Lung (tissue), 16 donors: ENCODE results near the gene RABGAP1. TPM values are rescaled to one million over a fixed set of nuclear protein-coding genes. Genes with fewer than 3 reads are reported as not detected.

Experiments
- ATAC-seq: fragments of 200-7000 bp; cut with Tn5 transposase; one replicate; pipeline ENCODE4 v1.9.1; 2020; ENCODE audit warnings: moderate number of reproducible peaks; ENCODE audit not compliant: insufficient read depth, low FRiP score
- DNase-seq, 3 donors: peaks; one replicate each; pipeline ENCODE4 v3.0.0-alpha.2; 2013 to 2017
- H3K27ac ChIP-seq, 2 donors: one replicate each; pipeline ENCODE4 v1.5.1; 2013; ENCODE audit warnings: mild to moderate bottlenecking in 2 of 2, moderate library complexity in 2 of 2, control low read depth in 1 of 2, inconsistent platforms in 1 of 2, low read depth in 1 of 2, low read length in 1 of 2
- H3K27me3 ChIP-seq, 3 donors: one replicate each; pipeline ENCODE4 v1.5.1; 2013; ENCODE audit warnings: low read length in 2 of 3; ENCODE audit not compliant: control insufficient read depth in 3 of 3, insufficient read depth in 3 of 3
- H3K36me3 ChIP-seq, 4 donors: one replicate each; pipeline ENCODE4 v1.5.1; 2013; ENCODE audit warnings: low read length in 4 of 4, mild to moderate bottlenecking in 1 of 4, moderate library complexity in 1 of 4; ENCODE audit not compliant: control insufficient read depth in 4 of 4, insufficient read depth in 4 of 4
- H3K4me1 ChIP-seq, 5 donors: one replicate each; pipeline ENCODE4 v1.5.1; 2013; ENCODE audit warnings: low read length in 5 of 5, mild to moderate bottlenecking in 2 of 5, moderate library complexity in 1 of 5; ENCODE audit not compliant: control insufficient read depth in 5 of 5, insufficient read depth in 5 of 5
- H3K4me3 ChIP-seq: one replicate; pipeline ENCODE4 v1.5.1; 2013; ENCODE audit warnings: mild to moderate bottlenecking, control low read depth, moderate library complexity
- H3K9ac ChIP-seq, 2 donors: one replicate each; pipeline ENCODE4 v1.5.1; 2013; ENCODE audit warnings: low read length in 2 of 2, control low read depth in 1 of 2; ENCODE audit not compliant: insufficient read depth in 1 of 2
- H3K9me3 ChIP-seq, 4 donors: one replicate each; pipeline ENCODE4 v1.5.1; 2013; ENCODE audit warnings: low read length in 3 of 4, mild to moderate bottlenecking in 1 of 4, moderate library complexity in 1 of 4; ENCODE audit not compliant: control insufficient read depth in 4 of 4, insufficient read depth in 3 of 4
- CTCF ChIP-seq: IDR thresholded peaks from 2 replicates; pipeline ENCODE4 v1.5.1; 2012; ENCODE audit warnings: mild to moderate bottlenecking; ENCODE audit errors: control extremely low read depth, extremely low read depth
- WGBS, 2 donors: extraction: QIAGEN DNeasy Blood & Tissue Kit; methylation state at CpG; one replicate each; pipeline ENCODE4 v1.1.7; 2013; 5-methylcytosine and 5-hydroxymethylcytosine counted together
- long read RNA-seq, 5 donors: transcript quantifications; one replicate each; lab custom pipeline, GENCODE V29; 2026
- polyA plus RNA-seq, 2 donors: library from polyadenylated mRNA; stranded (reverse); fragments of 200-250 nt; gene quantifications; one replicate each; pipeline ENCODE4 v1.2.1, GENCODE V29; 2013
- total RNA-seq, 2 donors: library from RNA; depleted of rRNA in 1 of 2; stranded (reverse); fragments of >200 nt in 1 of 2; gene quantifications; one replicate each; pipeline ENCODE4 v1.2.1, GENCODE V29; 2014 to 2021
- donor health status: control.
- donor health status: control.
- donor health status: Bipolar disorder and iron deficiency.
- donor health status: healthy.
- donor health status: DM: yes; HTN: yes; CAD: no.

RABGAP1 gene
- 100 to 1,000 TPM in 1 of 2 donors, 10 to 100 TPM in 1; 55.0 to 103 TPM for total RNA-seq
- 10 to 100 TPM in 1 of 2 donors, 1 to 10 TPM in 1; 9.6 to 14.7 TPM for polyA plus RNA-seq
- long read RNA-seq, donor 1, partial matches to known transcripts = 0 of 1 reads
- long read RNA-seq, donor 1, other reads (novel, unspliced or antisense) = 0 of 1 reads
- long read RNA-seq, donor 2, partial matches to known transcripts = 28 of 28 reads
- long read RNA-seq, donor 2, other reads (novel, unspliced or antisense) = 0 of 28 reads
- long read RNA-seq, donor 3, partial matches to known transcripts = 0 of 2 reads
- long read RNA-seq, donor 3, other reads (novel, unspliced or antisense) = 0 of 2 reads
- long read RNA-seq, donor 4, partial matches to known transcripts = 0 of 1 reads
- long read RNA-seq, donor 4, other reads (novel, unspliced or antisense) = 0 of 1 reads
- long read RNA-seq, donor 5, full-length matches to known transcripts = 2 of 8 reads
- long read RNA-seq, donor 5, partial matches to known transcripts = 6 of 8 reads
- long read RNA-seq, donor 5, other reads (novel, unspliced or antisense) = 0 of 8 reads

GRCh38 chr9:122940749-122941581, at the start of gene RABGAP1:
RABGAP1 (plus strand) TSS chr9:122941020; CDS start chr9:122957060, 16,040 bp downstream.
- DNase-seq = peak; percentile 98 to 99 (median 99)
- TF ChIP-seq CTCF = no peak
- Histone ChIP-seq H3K4me1 (peaks cover 3 to 25% (median 7%) of the 10 kb centered on the region in 5 donors), H3K9ac (peak within 1 kb of the TSS; percentile 23 to 89), H3K4me3 (peak within 1 kb of the TSS; percentile 82), H3K27me3 (no peaks in the 10 kb centered on the region), H3K9me3 (no peaks in the 10 kb centered on the region), H3K36me3 (peaks cover 6 to 16% (median 9%) of the 10 kb centered on the region in 4 donors), H3K27ac (peak within 1 kb of the TSS; percentile 84 to 88)
- ATAC-seq = peak; percentile 99
- 0 to 1% methylated on average over 36 to 54 of the region's 54 CpGs for WGBS, 2 donors

- peaks cover 0 to 5% (median 0%) of the 10 kb centered on the region in 5 donors for H3K4me1 ChIP-seq
- no peak overlapping the region for H3K4me3 ChIP-seq
- H3K27me3 ChIP-seq = no peaks in the 10 kb centered on the region
- WGBS, 2 donors = 98 to 100% methylated on average over 1 of the region's 1 CpG
- no peak for TF ChIP-seq CTCF
- no peak overlapping the region for H3K27ac ChIP-seq
- H3K9me3 ChIP-seq = no peaks in the 10 kb centered on the region
- peaks cover 3 to 8% (median 6%) of the 10 kb centered on the region in 4 donors for H3K36me3 ChIP-seq
- no peak overlapping the region for H3K9ac ChIP-seq
- ATAC-seq (no peak), DNase-seq (no peak)
Measured at GRCh38 chr9:122897969-122898368, 42.9 kb upstream of the RABGAP1 start.

- Histone ChIP-seq H3K27me3 (no peaks in the 10 kb centered on the region), H3K4me1 (peaks cover 0 to 17% (median 0%) of the 10 kb centered on the region in 5 donors), H3K27ac (no peak overlapping the region), H3K9ac (no peak overlapping the region), H3K36me3 (peaks cover 0 to 4% (median 1%) of the 10 kb centered on the region in 4 donors), H3K4me3 (no peak overlapping the region), H3K9me3 (no peaks in the 10 kb centered on the region)
- ATAC-seq = no peak
- WGBS, 2 donors = 18 to 37% methylated on average over 2 of the region's 2 CpGs
- peak in 1 of 3 donors; percentile 5 for DNase-seq
- no peak for TF ChIP-seq CTCF
Measured at GRCh38 chr9:122900791-122901190, 40.0 kb upstream of the RABGAP1 start.
